Measurements from ENCODE around the gene SAP130.

Gene SAP130

GRCh38 chr2:128026448-128027277 is 1.2 kb downstream of the SAP130 start:
- DNase-seq (ENCODE audit: low spot score) = no peak

- DNase-seq (ENCODE audit: low spot score) = no peak
These were observed 3.0 kb downstream of the SAP130 start for GRCh38 chr2:128024816-128025215.

- no peak for DNase-seq (ENCODE audit: low spot score)
These were observed 10.3 kb downstream of the SAP130 start for GRCh38 chr2:128017561-128017960.

GRCh38 chr2:128016620-128017019 is 11.2 kb downstream of the SAP130 start:
- DNase-seq (ENCODE audit: low spot score) = no peak

GRCh38 chr2:128012698-128013097 is 15.2 kb downstream of the SAP130 start:
- no peak for DNase-seq (ENCODE audit: low spot score)

GRCh38 chr2:128008074-128008672 is 19.7 kb downstream of the SAP130 start:
- DNase-seq (ENCODE audit: low spot score) = no peak

GRCh38 chr2:128004509-128004908 is 23.4 kb downstream of the SAP130 start:
- DNase-seq (ENCODE audit: low spot score) = no peak

- DNase-seq (ENCODE audit: low spot score) = no peak
These were observed 24.4 kb downstream of the SAP130 start for GRCh38 chr2:128003463-128003862.

- no peak for DNase-seq (ENCODE audit: low spot score)
These were observed 31.7 kb downstream of the SAP130 start for GRCh38 chr2:127996160-127996559.

GRCh38 chr2:127995725-127996124 is 32.1 kb downstream of the SAP130 start:
- no peak for DNase-seq (ENCODE audit: low spot score)

- no peak for DNase-seq (ENCODE audit: low spot score)
These were observed 34.2 kb downstream of the SAP130 start for GRCh38 chr2:127993659-127994058.

GRCh38 chr2:127991742-127992141 is 36.1 kb downstream of the SAP130 start:
- no peak for DNase-seq (ENCODE audit: low spot score)

GRCh38 chr2:127986548-127987079 is 41.2 kb downstream of the SAP130 start:
- DNase-seq (ENCODE audit: low spot score) = no peak

GRCh38 chr2:127985735-127986134 is 42.1 kb downstream of the SAP130 start:
- no peak for DNase-seq (ENCODE audit: low spot score)

- DNase-seq (ENCODE audit: low spot score) = no peak
These were observed 42.7 kb downstream of the SAP130 start for GRCh38 chr2:127985026-127985734.

GRCh38 chr2:127984551-127984950 is 43.3 kb downstream of the SAP130 start:
- no peak for DNase-seq (ENCODE audit: low spot score)

GRCh38 chr2:127969446-127969845 is 58.4 kb downstream of the SAP130 start:
- no peak for DNase-seq (ENCODE audit: low spot score)

- DNase-seq (ENCODE audit: low spot score) = no peak
These were observed 59.1 kb downstream of the SAP130 start for GRCh38 chr2:127968610-127969339.

GRCh38 chr2:127961729-127962128 is 66.1 kb downstream of the SAP130 start:
- DNase-seq (ENCODE audit: low spot score) = no peak

GRCh38 chr2:127957240-127957639 is 70.6 kb downstream of the SAP130 start:
- no peak for DNase-seq (ENCODE audit: low spot score)

- DNase-seq (ENCODE audit: low spot score) = no peak
These were observed 73.0 kb downstream of the SAP130 start for GRCh38 chr2:127954857-127955256.

- DNase-seq (ENCODE audit: low spot score) = no peak
These were observed 74.0 kb downstream of the SAP130 start for GRCh38 chr2:127953849-127954248.
